Skeletal muscle cell (primary cell): ENCODE results near the gene NUFIP2.
"Not testable (repeated sequence)": the region's sequence is repeated elsewhere in the genome, so short reads cannot be mapped to it uniquely, and the experiment has no call there.

Source experiments
- DNase-seq: peaks from one replicate; pipeline ENCODE4 v3.0.0-alpha.2; 2010; ENCODE audit warnings: low read depth
- H3K4me3 ChIP-seq: 2 replicates; pipeline ENCODE4 v1.5.1; 2011; ENCODE audit warnings: low read depth, mild to moderate bottlenecking, control low read depth, low read length, moderate library complexity

NUFIP2 gene

DNA sequence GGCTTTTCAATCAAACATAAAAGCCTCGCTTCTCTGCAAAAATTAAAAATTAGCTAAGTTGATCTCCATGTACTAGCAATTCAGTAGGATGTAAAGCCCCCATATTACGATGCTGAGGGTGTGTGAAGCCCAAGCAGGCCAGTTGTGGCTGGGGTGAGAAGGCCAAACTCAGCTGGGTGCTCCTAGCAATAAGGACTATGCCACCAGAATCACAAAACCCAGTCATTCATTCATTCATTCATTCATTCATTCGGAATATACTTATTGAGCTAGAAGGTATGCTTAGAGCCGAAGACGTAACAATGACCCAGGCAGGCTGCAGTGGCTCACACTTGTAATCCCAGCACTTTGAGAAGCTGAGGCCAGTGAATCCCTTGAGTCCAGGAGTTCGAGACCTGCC lies 51.2 kb downstream of the NUFIP2 start:
- DNase-seq = no peak
- no peak overlapping the region for H3K4me3 ChIP-seq

DNA sequence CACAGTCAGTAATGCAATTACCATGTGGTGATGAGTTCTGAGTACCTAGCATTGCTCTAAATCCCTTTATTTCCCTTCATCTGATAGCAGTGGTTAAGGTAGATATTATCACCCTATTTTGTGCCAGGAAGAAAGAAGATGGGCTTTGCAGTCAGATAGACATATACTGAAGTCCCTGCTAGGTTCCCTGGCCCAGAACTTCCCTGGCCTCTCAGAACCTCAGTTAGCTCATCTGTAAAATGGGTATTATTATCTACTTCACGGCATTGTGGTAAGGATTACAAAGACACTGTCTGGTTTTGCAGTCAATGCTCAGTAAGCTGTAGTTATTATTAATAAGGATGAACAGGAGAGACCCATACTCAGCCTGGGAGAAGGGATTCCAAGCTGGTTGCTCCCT lies 51.9 kb downstream of the NUFIP2 start:
- no peak overlapping the region for H3K4me3 ChIP-seq

DNA sequence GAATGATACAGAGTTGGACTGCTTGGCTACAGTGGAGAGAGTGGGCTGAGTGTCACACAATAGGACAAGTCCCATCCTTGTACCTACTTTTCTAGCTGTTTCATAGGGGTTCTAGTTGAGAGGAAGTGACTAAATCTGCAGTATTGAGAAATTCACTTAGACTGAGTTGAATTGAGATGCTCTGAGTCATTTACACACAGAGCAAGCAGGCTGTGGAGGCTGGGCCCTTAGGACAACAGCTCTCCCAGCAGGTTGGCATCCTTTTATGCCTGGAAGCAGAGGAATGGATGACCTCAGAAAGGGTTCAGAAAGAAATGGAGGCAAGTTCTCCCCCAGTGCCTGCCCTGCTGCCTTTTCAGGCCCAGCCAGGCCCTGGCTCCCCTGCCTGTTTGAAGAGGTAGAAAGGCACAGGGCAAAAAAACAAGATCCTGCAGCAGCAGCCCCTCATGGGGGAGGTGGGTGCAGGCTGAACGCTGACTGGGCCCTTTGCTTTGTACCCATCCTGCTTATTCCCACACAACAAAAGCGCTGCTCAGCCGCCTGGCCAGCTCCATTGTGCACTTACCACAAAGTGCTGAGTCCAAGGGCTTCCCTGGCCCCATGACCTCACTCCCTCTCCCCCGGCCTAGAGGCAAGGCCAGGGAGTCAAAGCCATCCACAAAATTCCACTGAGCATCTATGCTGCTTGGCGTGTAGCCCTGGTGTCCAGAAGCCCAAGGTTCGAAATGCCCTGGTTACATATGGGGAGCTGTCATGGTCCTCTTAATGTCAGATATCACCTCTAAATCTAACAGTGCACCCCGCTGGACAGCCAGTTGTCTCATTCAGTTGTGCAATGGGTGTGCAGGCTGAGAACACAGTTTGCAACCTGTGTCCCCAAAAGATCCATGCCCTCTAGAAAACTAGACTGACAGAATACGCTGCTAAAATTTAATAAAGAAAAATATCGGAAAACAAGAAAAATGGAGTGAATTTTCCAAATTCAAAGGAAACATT lies 52.7 kb downstream of the NUFIP2 start:
- peak; percentile 89 for DNase-seq
- no peak overlapping the region for H3K4me3 ChIP-seq

More for the DNA sequence above, 51.9 kb downstream of the NUFIP2 start:
- DNase-seq = no peak

DNA sequence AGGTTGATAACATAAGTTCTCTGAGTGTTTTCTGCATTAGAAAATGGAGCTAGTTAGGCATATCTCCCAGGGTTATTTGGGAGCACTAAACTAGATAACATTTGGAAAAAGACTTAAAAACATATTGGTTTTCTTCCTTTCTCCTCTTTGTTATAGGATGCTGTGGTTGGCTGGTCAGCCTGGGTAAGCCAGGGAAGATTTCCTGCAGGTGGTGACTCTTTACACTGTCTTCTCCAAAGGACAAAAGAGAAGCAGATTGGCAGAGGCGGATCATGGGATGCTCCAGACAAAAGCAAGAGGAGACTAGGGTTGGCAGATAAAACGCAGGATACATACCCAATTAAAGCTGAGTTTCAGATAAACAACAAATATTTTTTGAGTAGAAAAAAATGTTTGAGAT lies 53.5 kb downstream of the NUFIP2 start:
- no peak for DNase-seq
- H3K4me3 ChIP-seq = no peak overlapping the region

DNA sequence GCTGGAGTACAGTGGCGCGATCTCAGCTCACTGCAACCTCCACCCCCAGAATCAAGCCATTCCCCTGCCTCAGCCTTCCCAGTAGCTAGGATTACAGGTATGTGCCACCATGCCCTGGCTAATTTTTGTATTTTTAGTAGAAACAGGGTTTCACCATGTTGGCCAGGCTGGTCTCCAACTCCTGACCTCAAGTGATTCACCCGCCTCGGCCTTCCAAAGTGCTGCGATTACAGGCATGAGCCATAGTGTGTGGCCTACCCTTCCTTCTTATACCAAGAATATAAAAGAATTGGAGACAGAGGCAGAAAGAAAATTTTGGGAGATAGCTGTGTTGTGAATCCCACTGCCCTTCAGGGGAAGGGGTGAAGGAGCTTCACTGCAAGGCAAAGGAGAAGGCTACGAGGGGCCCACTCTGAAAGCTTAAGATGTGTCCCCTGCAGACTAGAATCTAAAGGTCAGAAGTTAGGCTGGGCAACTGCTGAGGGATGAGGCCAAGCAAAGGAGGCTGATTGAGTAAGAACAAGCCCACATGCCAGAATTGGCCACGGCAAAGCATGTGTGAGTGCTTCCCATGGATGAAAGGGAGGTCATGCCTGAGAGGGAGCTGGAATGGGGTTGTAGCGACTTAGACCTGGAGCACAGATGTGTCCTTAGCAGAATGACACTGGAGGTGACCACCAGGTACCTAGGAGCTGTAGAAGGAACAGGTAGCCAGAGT lies 55.7 kb downstream of the NUFIP2 start:
- no peak overlapping the region for H3K4me3 ChIP-seq
- DNase-seq = no peak

DNA sequence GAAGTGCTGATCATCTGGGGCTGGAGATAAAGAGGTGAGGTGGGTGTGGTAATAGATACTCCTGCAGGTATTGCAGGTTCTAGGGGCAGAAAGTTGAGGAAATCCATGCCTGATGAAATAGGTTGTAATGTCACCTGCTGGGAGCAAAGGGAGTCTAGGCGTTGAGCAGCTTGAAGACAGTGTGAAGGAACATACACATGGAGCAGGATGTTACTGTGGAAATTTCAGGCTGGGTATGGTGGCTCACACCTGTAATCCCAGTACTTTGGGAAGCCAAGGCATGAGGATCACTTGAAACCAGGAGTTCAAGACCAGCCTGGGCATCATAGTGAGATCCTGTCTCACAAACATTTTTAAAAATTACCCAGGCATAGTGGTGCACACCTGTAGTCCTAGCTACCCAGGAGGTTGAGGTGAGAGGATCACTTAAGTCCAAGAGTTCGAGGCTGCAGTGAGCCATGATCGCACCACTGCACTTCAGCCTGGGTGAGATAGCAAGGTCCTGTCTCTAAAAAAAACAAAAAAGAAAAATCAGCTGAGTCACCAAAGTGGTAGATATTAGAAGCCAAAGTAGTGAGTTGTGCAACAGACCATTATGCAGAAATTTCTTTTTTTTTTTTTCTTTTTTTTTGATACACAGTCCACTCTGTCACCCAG lies 56.3 kb downstream of the NUFIP2 start:
- no peak for DNase-seq
- no peak overlapping the region for H3K4me3 ChIP-seq

DNA sequence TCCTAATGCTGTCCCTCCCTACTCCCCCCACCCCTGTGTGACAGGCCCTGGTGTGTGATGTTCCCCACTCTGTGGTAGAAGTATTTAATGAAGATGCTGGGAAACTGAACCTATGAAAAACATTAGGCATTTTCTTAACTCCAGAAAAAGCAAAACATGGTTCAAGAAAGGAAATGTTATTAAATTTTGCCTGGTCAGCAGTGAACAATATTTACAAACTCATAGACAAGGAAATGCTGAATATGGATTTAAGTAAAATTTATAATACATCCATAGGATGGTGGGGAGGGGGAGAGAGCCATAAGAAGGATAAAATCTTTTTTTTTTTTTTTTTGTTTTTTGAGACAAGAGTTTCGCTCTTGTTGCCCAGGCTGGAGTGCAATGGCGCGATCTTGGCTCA lies 58.0 kb downstream of the NUFIP2 start:
- H3K4me3 ChIP-seq = no peak overlapping the region
- no peak for DNase-seq

DNA sequence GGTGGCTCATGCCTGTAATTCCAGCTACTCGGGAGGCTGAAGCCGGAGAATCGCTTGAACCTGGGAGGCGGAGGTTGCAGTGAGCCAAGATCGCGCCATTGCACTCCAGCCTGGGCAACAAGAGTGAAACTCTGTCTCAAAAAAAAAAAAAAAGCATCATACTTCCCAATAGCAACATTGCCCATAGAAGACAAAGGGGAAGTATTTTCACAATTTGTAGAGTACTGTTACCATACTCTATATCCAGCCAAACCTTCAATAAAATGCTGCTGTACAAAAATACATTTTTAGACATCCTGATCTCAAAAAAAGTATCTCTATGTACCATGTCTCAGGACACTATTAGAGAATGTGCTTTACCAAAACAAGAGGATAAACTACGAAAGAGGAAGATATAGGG lies 59.0 kb downstream of the NUFIP2 start:
- H3K4me3 ChIP-seq, DNase-seq: not testable (repeated sequence)

DNA sequence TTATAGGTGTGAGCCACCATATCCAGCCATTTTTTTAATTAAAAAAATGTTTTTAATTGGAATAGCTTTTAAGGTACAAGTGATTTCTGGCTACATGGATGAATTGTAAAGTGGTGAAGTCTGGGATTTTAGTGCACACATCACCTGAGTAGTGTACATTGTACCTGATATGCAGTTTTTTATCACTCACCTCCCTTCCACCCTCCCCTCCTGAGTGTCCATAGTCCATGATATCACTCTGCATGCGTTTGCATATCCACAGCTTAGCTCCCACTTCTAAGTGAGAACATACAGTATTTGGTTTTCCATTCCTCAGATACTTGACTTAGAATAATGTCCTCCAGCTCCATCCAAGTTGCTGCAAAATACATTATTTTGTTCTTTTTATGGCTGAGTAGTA lies 60.6 kb downstream of the NUFIP2 start:
- no peak for DNase-seq
- no peak overlapping the region for H3K4me3 ChIP-seq

DNA sequence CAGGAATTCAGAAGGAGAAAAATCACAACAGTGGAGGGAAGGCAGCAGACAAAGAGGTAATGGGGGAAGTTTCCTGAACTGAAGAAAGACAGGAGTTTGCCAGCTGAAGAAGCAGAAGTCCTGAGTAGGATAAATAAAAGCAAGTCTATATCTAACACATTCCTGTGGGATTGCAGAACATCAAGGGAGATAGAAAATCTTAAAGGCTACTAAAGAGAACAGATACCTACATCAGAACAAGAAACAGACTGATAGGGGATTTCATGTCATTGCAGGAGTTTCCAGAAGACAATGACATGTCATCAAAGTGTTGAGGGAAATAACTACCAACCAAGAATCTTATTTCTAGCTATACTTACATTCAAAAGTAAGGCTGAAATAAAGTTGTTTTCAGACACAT lies 68.6 kb downstream of the NUFIP2 start:
- DNase-seq = no peak
- no peak overlapping the region for H3K4me3 ChIP-seq

DNA sequence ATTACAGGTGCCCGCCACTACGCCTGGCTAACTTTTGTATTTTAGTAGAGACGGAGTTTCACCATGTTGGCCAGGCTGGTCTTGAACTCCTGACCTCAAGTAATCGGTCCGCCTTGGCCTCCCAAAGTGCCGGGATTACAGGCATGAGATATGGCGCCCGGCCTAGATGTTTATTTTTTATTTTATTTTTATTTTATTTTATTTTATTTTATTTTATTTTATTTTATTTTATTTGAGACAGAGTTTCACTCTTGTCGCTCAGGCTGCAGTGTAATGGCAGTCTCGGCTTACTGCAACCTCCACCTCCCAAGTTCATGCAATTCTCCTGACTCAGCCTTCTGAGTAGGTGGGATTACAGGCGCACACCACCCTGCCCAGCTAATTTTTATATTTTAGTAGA lies 72.6 kb downstream of the NUFIP2 start:
- not testable (repeated sequence) for DNase-seq, H3K4me3 ChIP-seq

DNA sequence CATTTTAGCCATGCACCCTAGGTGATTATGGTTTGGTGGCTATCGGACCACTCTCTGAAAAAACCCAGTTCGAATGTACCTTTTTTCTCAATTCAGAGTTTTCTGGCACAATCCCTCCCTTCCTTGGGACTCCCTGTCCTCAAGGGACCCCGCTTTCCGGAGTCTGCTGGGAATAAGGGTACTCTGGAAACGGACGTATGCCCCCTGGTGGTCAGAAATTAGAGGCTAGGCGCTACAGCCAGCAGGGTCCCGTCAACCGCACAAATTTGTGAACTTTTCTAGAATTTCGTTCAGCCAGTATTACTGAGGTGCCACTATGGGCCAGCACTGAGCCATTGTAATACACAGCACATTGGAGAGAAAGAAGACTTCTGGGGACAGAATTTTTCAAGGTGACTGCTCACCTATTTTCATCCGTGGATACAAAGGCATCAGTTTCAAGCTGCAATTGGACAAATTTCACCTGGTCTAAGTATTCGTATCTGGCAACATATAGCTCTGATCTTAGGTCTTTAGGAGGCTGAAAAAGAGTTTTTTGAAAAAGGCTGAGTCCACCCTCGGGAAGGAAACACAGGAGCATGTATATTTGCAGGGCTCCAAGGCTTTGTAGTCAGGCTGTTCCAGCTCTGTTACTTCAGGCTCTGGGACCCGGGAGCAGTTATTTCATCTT lies 74.4 kb downstream of the NUFIP2 start:
- peak; percentile 36 for DNase-seq
- no peak overlapping the region for H3K4me3 ChIP-seq

DNA sequence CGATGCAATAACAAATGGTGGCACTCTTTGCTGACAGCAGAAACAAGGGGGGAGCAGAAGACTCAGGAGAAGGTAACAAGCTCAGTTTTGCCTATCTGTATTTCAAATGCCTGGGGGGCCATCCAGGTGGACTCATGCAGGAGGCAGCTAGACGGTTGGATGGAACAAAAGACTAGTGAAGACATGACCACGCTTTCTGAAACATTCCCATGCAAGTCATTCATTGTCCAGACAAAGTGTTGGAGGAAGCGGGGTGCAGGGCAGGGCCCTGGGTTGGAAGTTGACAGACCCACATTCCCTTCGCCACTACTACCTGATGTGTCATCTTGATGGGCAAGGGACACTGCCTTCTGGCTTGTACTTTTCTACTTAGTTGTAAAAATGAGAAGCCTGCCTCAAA lies 77.1 kb downstream of the NUFIP2 start:
- no peak for DNase-seq
- no peak overlapping the region for H3K4me3 ChIP-seq

DNA sequence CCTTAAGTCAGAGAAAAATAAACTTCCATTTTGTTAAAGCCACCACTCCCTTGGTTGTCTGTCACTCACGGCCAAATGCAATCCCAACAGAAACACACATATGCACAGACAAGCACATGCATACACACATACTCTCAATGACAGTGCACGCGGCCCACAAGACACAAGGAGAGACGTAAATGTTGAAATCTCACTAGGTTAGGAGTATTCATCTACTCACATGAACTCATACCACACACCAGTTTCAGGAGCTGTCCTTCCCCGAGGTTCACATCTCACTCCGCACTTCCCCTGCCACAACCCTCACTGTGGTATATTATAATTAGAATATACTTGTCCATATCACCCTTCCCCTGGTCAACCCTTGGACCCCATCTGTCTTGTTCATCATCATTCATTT lies 77.8 kb downstream of the NUFIP2 start:
- no peak for DNase-seq
- no peak overlapping the region for H3K4me3 ChIP-seq

DNA sequence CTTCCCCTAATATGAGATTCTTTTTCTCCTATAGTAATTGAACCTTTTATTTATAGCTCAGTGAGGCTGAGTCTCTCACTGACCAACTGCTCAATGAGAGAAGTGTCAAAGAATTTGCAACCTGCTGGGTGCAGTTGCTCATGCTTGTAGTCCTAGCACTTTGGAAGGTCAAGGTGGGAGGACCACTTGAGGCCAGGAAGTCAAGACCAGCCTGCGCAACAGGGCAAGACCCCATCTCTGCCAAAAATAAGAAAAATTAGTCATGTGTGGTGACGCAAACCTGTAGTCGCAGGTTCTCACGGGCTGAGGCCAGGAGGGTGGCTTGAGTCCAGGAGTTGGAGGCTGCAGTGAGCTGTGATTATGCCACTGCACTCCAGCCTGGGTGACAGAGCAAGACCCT lies 78.2 kb downstream of the NUFIP2 start:
- no peak overlapping the region for H3K4me3 ChIP-seq
- no peak for DNase-seq

DNA sequence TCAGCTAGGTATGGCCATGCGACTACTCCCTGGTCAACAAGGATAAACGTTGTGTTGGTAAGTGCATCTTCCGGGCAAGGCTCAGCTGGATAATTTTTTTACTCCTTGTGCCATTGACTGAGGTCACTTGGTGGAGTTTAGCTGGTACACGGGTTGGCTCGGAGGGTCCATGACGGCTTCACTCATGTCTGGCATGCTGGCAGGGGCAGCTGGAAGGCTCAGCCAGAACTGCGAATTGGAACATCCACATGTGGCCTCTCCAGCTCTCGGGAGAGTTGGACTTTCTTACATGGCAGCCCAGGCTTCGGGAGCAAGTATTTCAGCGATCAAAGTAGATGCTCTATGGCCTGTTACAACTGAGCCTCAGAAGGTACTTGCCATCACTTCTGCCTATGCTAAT lies 78.8 kb downstream of the NUFIP2 start:
- DNase-seq = no peak
- H3K4me3 ChIP-seq = no peak overlapping the region

DNA sequence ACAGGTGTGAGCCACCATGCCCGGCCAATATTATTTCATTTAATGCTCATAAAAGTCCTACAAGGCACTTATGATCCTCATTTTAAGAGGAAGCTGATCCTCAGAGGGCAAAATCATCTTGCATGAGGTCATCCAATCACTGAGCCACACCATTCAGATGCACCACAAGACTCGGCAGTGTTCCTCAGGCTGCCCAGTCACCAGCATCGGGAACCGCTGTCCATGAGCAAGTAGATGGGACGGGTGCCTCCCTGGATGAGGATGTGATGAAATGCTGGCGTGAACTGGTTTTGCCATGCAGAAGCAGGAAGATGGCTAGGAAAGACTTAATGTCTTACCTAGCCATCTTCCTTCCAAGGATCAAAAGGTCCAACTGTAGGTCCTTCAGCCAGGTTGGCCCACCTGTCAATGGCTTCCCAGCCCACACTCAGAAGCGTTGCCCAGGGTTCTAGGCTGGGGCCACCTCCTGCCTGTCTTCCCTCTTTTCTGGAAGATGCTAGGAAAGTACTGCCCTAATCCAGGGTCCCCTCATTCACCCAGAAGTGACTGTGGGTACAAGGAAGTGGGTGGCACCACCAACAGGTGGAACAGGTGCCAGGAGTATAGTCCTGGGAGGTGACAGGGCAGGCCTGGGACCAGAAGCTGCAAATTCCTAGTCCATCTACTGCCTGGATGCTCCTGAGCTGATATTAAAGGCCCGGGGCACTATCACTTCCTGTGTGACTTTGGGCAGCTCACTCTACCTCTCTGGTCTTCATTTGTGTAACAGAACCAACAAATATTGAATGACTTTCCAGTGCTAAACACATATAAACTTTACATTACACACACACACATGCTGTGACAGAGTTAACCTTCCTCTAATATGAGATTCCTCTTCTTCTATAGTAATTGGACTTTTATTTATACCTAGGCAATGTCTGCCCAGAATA lies 79.5 kb downstream of the NUFIP2 start:
- no peak for DNase-seq
- H3K4me3 ChIP-seq = no peak overlapping the region

DNA sequence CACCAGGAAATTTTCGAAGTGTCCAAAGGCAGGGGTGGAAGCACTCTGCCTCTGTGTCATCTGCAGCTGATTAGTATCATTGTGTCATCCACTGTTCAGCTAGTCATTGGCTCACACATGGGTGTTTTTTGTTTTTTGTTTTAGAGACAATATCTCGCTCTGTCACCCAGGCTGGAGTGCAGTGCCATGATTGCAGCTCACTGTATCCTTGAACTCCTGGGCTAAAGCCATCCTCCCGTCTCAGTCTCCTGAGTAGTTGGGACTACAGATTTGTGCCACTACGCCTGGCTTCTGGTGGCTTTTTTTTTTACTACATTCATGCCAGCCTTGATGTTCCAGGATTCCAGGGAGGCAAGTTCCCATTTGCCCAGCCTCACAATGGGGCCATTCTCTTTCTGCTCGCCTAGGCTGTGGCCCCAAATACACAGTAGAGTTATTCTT lies 81.2 kb downstream of the NUFIP2 start:
- DNase-seq = no peak
- H3K4me3 ChIP-seq = no peak overlapping the region
